GM19324 (cell line): ENCODE results near the gene IPP.
"Not testable (repeated sequence)": the region's sequence is repeated elsewhere in the genome, so short reads cannot be mapped to it uniquely, and the experiment has no call there.

Experiments
- ATAC-seq: cut with Tn5 transposase; IDR thresholded peaks from one replicate; pipeline ENCODE4 v1.9.1; 2021; ENCODE audit warnings: mild to moderate bottlenecking, moderate library complexity; ENCODE audit not compliant: unreplicated experiment, low FRiP score

IPP gene

DNA sequence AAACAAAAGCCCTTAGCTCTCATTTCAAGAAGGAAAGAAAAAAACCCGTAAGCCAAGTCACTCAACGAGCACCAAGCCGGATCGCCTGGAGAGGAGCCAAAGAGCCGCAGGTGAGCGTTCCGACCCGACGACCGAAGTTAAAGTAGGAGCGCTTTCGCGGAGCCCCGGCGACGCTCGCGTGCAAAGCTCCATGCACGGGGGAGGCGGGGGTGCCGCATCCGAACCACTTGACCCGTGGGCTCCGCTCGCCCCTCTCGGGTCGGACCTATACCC, 64.5 kb downstream of the IPP start:
- ATAC-seq: peak; percentile 4

DNA sequence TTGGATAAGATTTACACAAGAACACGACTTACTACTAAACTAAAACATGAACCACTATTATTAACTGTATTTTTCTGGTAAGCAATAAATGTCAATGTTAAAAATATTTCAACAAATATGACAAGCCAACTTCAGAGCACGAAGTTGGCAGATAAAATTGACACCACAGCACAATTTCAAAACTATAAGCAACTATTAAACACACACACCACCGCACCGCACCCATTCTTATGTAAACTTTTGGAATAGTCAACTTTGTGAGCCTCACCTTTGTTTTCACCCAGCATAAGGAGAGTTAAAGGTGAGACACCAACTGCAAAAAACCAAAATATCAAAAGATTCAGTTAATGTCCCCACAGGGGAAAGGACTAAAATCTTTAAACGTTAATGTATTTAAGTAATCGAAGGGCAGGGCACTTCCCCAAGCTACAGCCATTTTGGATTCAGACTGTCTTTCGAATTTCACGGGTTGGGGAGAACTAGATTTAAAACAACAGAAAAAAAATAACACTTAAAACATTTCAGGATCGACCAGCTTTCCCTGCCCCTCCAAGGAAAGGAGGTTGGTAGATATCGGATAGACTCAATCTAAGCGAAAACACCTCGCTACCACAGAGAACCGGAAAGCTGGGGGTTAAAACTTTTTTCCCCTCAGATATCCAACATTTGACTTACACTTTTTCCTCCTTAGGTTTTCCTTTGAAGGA, 65.0 kb downstream of the IPP start:
- no peak for ATAC-seq

- ATAC-seq: no peak
These were observed 66.1 kb downstream of the IPP start for GRCh38 chr1:45684402-45684801.

DNA sequence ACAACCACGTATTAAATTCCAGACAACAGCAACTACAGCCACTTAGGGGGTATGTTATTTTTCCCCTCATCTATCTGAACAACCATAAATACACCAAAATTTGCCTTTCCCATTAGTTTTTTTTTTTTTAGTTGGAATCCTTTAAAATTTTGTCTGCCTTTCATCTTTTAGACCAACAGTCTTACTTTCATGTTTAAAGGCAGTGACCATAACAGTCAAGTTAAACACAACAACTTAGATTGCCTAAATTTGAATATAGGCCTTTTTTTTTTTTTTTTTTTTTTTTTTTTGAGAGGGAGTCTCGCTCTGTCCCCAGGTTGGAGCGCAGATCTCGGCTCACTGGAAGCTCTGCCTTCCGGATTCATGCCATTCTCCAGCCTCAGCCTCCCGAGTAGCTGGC, 67.5 kb downstream of the IPP start:
- ATAC-seq: no peak

- no peak for ATAC-seq
These were observed 71.3 kb downstream of the IPP start for GRCh38 chr1:45679123-45679522.

DNA sequence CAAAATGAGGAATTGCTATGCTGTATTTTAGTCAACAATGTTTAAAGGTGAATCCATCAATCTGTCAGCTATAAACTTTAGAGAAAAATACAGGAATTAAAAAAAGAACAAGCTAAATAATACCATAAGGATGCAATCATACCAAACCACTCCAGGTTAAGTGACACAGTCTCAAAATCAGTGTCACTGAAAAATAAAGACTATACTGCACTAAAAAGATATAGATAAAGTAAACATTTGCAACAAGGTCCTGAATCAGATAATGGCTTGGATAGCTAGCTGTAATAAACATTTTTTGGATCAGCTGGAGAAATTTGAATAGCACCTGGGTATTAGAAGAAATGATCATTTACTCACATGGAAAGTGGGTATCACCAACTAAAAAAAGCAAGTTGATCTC, 72.0 kb downstream of the IPP start:
- ATAC-seq: no peak

GRCh38 chr1:45677751-45678245, 72.7 kb downstream of the IPP start:
- ATAC-seq: no peak

DNA sequence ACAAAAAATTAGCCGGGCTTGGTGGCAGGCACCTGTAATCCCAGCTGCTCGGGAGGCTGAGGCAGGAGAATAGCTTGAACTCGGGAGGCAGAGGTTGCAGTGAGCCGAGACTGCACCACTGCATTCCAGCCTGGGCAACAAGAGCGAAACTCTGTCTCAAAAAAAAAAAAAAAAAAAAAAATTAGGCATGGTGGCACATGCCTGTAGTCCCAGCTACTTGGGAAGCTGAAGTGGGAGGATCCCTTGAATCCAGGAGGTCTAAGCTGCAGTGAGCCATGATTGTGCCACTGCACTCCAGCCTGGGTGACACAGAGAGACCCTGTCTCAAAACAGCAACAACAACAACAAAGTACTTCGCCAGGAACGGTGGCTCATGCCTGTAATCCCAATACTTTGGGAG, 73.9 kb downstream of the IPP start:
- ATAC-seq: not testable (repeated sequence)

DNA sequence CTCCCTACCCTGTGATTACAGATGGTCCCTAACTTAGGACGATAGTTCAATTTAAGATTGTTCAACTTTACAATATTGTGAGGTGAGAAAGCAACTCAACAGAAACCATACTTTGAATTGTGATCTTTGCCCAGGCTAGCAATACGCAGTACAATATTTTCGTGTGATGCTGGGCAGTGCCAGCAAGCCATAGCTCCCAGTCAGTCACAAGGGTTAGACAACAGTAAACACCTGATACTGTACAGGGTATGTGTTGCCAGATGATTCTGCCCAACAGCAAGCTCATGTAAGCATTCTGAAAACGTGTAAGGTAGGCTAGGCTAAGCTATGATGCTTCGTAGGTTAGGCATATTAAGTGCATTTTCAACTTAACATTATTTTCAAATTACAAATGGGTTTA, 76.0 kb downstream of the IPP start:
- ATAC-seq: no peak

DNA sequence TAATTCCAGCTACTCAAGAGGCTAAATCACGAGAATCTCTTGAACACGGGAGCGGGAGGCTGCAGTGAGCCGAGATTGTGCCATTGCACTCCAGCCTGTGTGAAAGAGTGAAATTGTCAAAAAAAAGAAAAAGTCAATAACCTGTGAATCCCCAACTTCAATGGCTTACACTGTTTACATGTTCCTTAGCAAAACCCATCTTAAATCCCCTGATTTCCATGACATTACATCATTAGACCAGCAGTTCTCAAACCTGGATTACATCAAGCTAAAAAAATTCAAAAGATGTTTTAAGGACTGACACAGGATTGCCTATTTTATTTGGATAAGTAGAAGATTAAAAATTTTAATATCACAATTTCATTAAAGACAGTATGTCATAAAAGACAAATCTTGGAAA, 76.5 kb downstream of the IPP start:
- no peak for ATAC-seq

DNA sequence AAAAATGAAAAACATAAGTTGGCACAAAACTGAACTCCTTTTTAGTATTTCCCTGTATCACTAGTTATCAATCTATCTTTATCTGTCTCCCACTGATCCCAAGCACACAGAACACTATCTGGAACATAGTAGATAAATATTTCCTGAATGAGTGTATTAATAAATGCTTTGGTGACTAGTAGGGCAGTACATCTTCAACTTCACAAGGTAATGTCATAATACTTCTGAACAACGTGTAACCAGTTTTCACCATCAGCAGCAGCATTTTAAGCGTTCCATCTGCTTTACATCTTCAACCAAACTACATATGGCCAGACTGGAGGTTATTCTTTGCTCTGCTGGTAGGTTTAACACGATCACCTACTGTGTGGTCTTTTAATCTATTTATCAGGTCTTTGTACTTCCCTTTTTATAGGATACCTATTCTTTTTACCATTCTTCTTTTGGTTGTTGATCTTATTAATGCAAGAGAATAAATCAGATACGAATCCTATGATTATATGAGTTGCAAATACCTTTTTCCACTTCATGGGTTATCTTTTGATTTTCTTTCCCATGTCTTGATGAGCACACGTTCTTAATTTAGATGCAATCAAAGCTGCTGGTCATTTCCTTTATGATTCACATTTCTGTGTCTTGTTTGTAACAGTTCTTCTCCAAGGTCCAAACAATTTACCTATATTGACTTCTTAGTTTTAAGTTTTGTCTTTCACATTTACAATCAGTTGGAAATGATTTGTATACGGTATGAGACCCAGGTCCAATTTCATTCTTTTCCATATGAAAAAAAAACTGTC, 80.4 kb downstream of the IPP start:
- ATAC-seq: no peak

DNA sequence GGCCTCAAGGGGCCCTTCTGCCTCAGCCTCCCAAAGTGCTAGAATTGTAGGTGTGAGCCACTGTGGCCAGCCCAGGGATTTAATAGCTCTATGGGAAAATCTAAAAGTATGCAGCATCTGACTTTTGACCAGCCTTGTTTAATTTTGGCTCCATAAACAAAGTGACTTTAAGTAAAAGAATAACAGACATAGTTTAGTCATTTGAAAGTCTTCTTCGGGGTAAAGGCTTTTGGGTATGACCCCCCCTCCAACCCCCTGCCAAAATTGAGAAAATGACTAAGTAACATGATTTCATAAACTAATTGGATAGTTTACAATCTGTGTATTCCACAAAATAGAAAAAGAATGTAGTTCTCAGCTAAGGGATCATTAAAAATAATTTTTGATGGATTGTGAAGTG, 81.1 kb downstream of the IPP start:
- no peak for ATAC-seq

DNA sequence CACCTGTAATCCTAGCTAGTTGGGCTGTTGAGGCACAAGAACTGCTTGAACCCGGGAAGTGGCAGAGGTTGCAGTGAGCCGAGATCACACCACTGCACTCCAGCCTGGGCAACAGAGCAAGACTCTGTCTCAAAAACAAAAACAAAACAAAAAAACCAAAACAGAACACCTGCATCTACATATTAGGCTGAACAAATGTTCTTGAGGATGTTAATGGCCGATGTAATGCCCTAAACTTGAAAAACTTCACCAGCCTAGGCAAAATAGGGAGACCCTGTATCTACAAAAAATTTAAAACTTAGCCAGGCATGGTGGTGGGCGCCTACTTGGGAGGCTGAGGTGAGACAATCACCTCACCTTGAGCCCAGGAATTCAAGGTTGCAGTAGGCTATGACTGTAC, 81.9 kb downstream of the IPP start:
- ATAC-seq: no peak

DNA sequence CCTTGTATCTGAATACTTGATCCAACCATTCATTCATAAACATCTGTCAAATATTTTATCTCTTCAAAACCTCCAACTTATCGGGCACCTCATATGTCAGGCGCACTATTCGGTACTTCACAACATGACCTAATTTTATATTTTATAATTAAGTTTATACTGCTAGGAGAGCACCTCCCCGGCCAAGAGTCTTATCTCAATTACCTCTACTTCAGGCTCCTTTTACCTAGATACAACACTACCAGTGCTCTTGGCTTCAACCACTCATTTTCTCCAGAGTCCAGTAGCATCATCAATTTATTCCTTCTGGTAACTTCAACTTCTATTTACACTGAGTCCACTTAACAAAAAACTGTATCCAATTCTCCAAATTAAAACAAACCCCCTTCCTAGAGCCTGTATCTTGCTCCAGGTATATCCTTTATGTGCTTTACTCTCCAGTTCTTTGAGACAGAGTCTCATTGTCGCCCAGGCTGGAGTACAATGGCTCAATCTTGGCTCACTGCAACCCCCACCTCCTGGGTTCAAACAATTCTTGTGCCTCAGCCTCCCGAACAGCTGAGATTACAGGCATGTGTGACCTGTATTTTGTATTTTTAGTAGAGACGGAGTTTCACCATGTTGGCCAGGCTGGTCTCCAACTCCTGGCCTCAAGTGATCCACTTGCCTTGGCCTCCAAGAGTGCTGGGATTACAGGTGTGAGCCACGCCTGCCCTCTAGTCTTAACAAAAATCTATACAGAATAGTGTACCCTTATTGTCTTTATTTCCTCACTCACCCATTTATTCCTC, 82.9 kb downstream of the IPP start:
- ATAC-seq: no peak

- no peak for ATAC-seq
These were observed 83.6 kb downstream of the IPP start for GRCh38 chr1:45666836-45667235.

GRCh38 chr1:45660336-45660735, 90.1 kb downstream of the IPP start:
- ATAC-seq: no peak

- no peak for ATAC-seq
These were observed 91.2 kb downstream of the IPP start for GRCh38 chr1:45659222-45659621.

DNA sequence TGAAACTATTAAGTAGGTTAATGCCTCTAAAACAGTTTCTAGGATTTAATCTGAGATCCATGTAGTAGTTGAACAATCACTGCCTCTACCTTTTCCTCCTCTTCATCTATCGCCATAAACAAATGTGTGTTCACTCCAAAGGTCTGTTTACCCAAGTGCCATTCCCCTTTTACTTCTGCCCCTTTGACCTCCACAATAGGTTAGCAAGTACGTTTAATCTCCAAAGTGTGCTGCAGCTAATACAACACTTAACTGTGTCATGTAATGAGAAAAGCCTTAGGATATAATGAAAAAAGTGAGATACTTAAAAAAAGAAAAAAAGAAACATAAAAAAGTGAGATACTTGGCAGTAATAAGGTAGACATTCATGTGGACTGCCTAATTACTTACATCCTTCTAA, 92.3 kb downstream of the IPP start:
- ATAC-seq: no peak

DNA sequence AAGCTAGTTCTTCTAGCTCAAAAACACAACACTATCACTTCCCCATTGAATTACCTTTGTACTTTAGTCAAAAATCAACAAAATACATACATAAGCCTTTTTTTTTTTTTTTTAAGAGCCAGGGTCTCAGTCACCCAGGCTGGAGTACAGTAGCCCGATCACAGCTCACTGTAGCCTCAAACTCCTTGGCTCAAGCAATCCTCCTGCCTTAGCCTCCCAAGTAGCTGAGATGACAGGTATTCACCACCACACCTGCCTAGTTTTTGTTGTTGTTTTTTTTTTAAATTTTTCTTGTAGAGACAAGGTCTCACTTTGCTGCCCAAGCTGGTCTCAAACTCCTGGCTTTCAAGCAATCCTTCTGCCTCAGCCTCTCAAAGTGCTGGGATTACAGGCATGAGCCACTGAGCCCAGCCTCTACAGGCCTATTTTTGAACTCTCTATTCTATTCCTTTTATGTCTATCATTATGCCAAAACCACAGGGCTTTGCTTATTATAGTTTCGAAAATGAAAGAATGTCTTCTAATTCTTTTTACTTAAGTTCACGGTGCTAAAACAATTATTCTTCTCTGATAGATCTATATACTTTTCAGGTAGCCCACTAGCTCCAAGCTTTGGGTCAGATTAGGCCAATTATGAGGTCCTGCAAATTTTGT, 93.8 kb downstream of the IPP start:
- no peak for ATAC-seq

DNA sequence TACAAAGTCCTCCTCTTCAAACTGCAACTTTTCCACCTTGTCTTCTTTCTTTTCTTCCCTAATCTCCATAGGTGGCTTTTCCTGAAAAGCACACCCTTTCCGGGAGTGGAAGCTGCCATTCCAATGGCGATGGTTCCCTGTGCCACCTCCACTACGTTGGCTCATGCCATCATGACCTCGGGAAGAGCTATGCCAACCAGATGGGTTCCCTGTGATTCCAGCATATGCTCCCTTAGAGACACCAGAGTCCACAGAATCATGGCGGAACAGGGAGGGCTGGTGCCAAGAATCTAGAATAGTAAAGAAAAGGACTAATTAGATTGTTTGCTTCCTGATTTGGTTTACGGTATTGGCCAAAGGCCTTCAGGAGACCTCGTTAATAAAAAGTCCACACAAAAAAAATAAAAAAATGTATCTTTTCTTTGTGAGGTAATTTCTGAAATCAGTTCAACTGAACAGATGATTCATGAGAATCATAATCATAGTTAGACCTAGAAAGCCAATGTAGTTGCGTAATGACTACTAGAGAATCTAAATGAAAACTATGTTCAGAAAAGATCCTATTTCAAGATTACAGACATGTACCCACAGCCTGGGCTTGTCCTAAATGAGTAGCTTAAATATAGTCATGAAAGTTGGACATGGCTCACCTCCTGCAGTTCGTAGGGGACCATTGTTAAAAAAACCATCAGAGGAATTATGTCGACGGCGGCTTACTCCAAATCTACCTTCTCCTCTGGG, 95.7 kb downstream of the IPP start:
- no peak for ATAC-seq
